H9 (cell line): ENCODE data around the gene PYGO2. TPM values are rescaled to one million over a fixed set of nuclear protein-coding genes. Genes with fewer than 3 reads are reported as not detected.

Experiments used
- DNase-seq: peaks from one replicate; pipeline ENCODE4 v3.0.0-alpha.2; 2017
- H2AFZ ChIP-seq: one replicate; pipeline ENCODE4 v1.6.1; 2013; ENCODE audit warnings: mild to moderate bottlenecking, low read length, control low read depth, moderate library complexity
- H2AK5ac ChIP-seq: 2 replicates; pipeline ENCODE4 v1.6.1; 2013; ENCODE audit warnings: low read length, control low read depth, mixed read lengths; ENCODE audit not compliant: insufficient read length
- H2BK120ac ChIP-seq: one replicate; pipeline ENCODE4 v1.6.1; 2013; ENCODE audit warnings: low read depth, mild to moderate bottlenecking, low read length, control low read depth, inconsistent platforms; ENCODE audit not compliant: poor library complexity, severe bottlenecking
- H2BK12ac ChIP-seq: 2 replicates; pipeline ENCODE4 v1.6.1; 2013; ENCODE audit warnings: low read length, control low read depth, mixed read lengths, low read depth; ENCODE audit not compliant: insufficient read length
- H2BK15ac ChIP-seq: 2 replicates; pipeline ENCODE4 v1.6.1; 2013; ENCODE audit warnings: low read depth, low read length, control low read depth
- H2BK20ac ChIP-seq: one replicate; pipeline ENCODE4 v1.6.1; 2013; ENCODE audit warnings: low read depth, mild to moderate bottlenecking, low read length, control low read depth, inconsistent platforms; ENCODE audit not compliant: poor library complexity, severe bottlenecking
- H2BK5ac ChIP-seq: 2 replicates; pipeline ENCODE4 v1.6.1; 2013; ENCODE audit warnings: low read length, control low read depth, mixed read lengths; ENCODE audit not compliant: insufficient read length
- H3K14ac ChIP-seq: 2 replicates; pipeline ENCODE4 v1.6.1; 2013; ENCODE audit warnings: low read length, control low read depth; ENCODE audit not compliant: insufficient read depth
- H3K18ac ChIP-seq: 2 replicates; pipeline ENCODE4 v1.6.1; 2013; ENCODE audit warnings: low read depth, mild to moderate bottlenecking, mixed read lengths, low read length, control low read depth; ENCODE audit not compliant: insufficient read length
- H3K23ac ChIP-seq: 2 replicates; pipeline ENCODE4 v1.6.1; 2013; ENCODE audit warnings: low read length, control low read depth, mixed read lengths, low read depth; ENCODE audit not compliant: insufficient read length
- H3K23me2 ChIP-seq: 2 replicates; pipeline ENCODE4 v1.6.1; 2013; ENCODE audit warnings: low read depth, mild to moderate bottlenecking, mixed read lengths, low read length, control low read depth; ENCODE audit not compliant: insufficient read length, poor library complexity, severe bottlenecking
- H3K27ac ChIP-seq: 2 replicates; pipeline ENCODE4 v1.5.1; 2013; ENCODE audit warnings: low read length, control low read depth, mixed read lengths, low read depth; ENCODE audit not compliant: insufficient read length
- H3K27me3 ChIP-seq: 2 replicates; pipeline ENCODE4 v1.6.1; 2013; ENCODE audit warnings: low read length, control low read depth, inconsistent platforms; ENCODE audit not compliant: insufficient read depth
- H3K4ac ChIP-seq: 2 replicates; pipeline ENCODE4 v1.6.1; 2013; ENCODE audit warnings: low read depth, mild to moderate bottlenecking, control low read depth, inconsistent platforms, low read length, moderate library complexity
- H3K4me1 ChIP-seq: 2 replicates; pipeline ENCODE4 v1.6.1; 2013; ENCODE audit warnings: low read length, control low read depth, inconsistent platforms; ENCODE audit not compliant: insufficient read depth
- H3K4me2 ChIP-seq: 2 replicates; pipeline ENCODE4 v1.6.1; 2013; ENCODE audit warnings: low read length, control low read depth, mixed read lengths; ENCODE audit not compliant: insufficient read length, insufficient read depth
- H3K56ac ChIP-seq: 2 replicates; pipeline ENCODE4 v1.6.1; 2013; ENCODE audit warnings: low read depth, mild to moderate bottlenecking, mixed read lengths, low read length, control low read depth; ENCODE audit not compliant: insufficient read length
- H3K79me1 ChIP-seq: 2 replicates; pipeline ENCODE4 v1.6.1; 2013; ENCODE audit warnings: low read depth, mild to moderate bottlenecking, moderate library complexity, low read length, control low read depth, inconsistent platforms; ENCODE audit not compliant: insufficient read depth, poor library complexity, severe bottlenecking
- H3K79me2 ChIP-seq: 2 replicates; pipeline ENCODE4 v1.6.1; 2013; ENCODE audit warnings: low read length, control low read depth, inconsistent platforms; ENCODE audit not compliant: insufficient read depth
- H3K9ac ChIP-seq: 2 replicates; pipeline ENCODE4 v1.6.1; 2013; ENCODE audit warnings: low read length, control low read depth, mixed read lengths; ENCODE audit not compliant: insufficient read length; ENCODE audit errors: extremely low read depth
- H3K9me3 ChIP-seq: one replicate; pipeline ENCODE4 v1.6.1; 2013; ENCODE audit warnings: low read depth, low read length, inconsistent platforms; ENCODE audit not compliant: control insufficient read depth
- H3T11ph ChIP-seq: one replicate; pipeline ENCODE4 v1.6.1; 2013; ENCODE audit warnings: mild to moderate bottlenecking, low read length, control low read depth, inconsistent platforms
- H4K20me1 ChIP-seq: one replicate; pipeline ENCODE4 v1.6.1; 2013; ENCODE audit not compliant: control insufficient read depth, insufficient read length, insufficient read depth
- H4K5ac ChIP-seq: 2 replicates; pipeline ENCODE4 v1.6.1; 2013; ENCODE audit warnings: low read depth, mild to moderate bottlenecking, mixed read lengths, low read length, control low read depth; ENCODE audit not compliant: insufficient read length
- H4K8ac ChIP-seq: replicated peaks from 2 replicates; pipeline ENCODE4 v1.6.1; 2013; ENCODE audit warnings: low read length, control low read depth, mixed read lengths, low read depth; ENCODE audit not compliant: insufficient read length
- H4K91ac ChIP-seq: 2 replicates; pipeline ENCODE4 v1.6.1; 2013; ENCODE audit warnings: low read depth, mild to moderate bottlenecking, moderate library complexity, mixed read lengths, low read length, control low read depth; ENCODE audit not compliant: insufficient read length
- H3K27ac Mint-ChIP-seq, 3 experiments: 2 replicates in 2 of 3; 3 replicates in 1 of 3; pipeline ENCODE4 v1.8.0; 2020 to 2021; ENCODE audit warnings: mixed read lengths in 3 of 3, mild to moderate bottlenecking in 1 of 3, moderate library complexity in 1 of 3
- H3K27me3 Mint-ChIP-seq: 2 replicates; pipeline ENCODE4 v1.8.0; 2021; ENCODE audit warnings: low read depth, mild to moderate bottlenecking, moderate library complexity, mixed read lengths
- H3K36me3 Mint-ChIP-seq, 3 experiments: 2 replicates in 2 of 3; 3 replicates in 1 of 3; pipeline ENCODE4 v1.8.0; 2020 to 2021; ENCODE audit warnings: low read depth in 3 of 3, mixed read lengths in 3 of 3; ENCODE audit not compliant: insufficient read depth in 1 of 3
- H3K4me1 Mint-ChIP-seq, 2 experiments: 2 replicates each; pipeline ENCODE4 v1.8.0; 2020; ENCODE audit warnings: mixed read lengths in 2 of 2
- H3K4me3 Mint-ChIP-seq, 2 experiments: 2 replicates in 1 of 2; 3 replicates in 1 of 2; pipeline ENCODE4 v1.8.0; 2020 to 2021; ENCODE audit warnings: mild to moderate bottlenecking in 2 of 2, mixed read lengths in 2 of 2, moderate library complexity in 1 of 2
- H3K9me3 Mint-ChIP-seq, 2 experiments: 2 replicates in 1 of 2; 3 replicates in 1 of 2; pipeline ENCODE4 v1.8.0; 2020; ENCODE audit warnings: mild to moderate bottlenecking in 2 of 2, mixed read lengths in 2 of 2, moderate library complexity in 1 of 2
- WGBS: extraction: QIAGEN DNeasy Blood & Tissue Kit; methylation state at CpG from one replicate; pipeline ENCODE4 v1.1.7; 2013; ENCODE audit warnings: missing lambda C conversion rate, low lambda C conversion rate, mixed read lengths; ENCODE audit not compliant: insufficient read length; ENCODE audit errors: extremely low coverage; 5-methylcytosine and 5-hydroxymethylcytosine counted together
- total RNA-seq: library from RNA; stranded (reverse); gene quantifications from 2 replicates; pipeline ENCODE4 v1.2.1, GENCODE V29; 2021
- TF ChIP-seq, protein P1 (sequence below): fragments of 200-600 bp; sonication (generic); conservative IDR thresholded peaks from 3 replicates; pipeline ENCODE4 v1.8.0; 2021; ENCODE audit warnings: antibody characterized with exemption, mild to moderate bottlenecking

The PYGO2 gene
- total RNA-seq, 1 experiment from 2014 or later: 38.7 TPM

DNA sequence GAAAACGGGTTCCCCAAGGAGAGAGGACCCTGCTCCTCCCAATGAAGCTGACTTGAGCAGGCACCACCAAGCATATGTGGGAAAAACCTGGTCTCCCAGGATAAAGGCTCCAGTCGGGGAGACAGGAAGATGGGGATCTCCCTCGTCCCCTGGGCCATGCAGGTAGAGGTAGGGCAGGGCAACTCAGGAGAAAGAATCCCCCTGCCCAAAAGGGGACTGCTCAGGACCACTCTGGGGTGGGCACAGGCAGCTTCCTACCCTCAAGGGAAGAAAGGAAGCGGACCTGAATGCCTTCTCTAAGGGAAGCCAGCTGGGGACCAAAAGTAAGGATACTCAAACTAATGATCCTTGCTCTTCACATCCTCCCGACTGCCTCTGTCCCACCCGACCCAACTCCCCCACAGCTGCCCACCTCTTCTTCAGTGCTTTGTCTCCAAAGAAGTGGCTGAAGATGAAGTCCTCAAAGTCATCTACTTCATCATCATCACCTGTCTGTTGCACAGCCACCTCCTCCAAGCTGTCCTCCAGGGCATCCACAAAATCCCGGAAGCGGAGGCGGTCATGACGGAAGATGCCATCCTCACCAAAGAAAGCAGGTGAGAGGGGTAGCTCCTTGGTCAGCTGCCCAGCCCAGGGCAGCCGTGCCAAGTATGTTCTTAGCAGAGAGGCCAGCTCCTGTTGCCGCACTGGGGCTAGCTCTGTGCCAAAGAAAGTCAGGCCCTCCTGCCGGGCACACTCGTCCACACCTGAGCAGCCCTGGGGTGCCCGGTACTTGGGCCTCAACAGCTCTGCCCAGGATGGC, 16.2 kb downstream of the PYGO2 start:
- no peak overlapping the region for H3K4me3 Mint-ChIP-seq
- Histone ChIP-seq H3K79me1 (no peaks in the 10 kb centered on the region), H3K27me3 (no peaks in the 10 kb centered on the region), H2BK20ac (no peak overlapping the region), H4K91ac (no peak overlapping the region), H3K9me3 (no peaks in the 10 kb centered on the region), H3K14ac (no peak overlapping the region), H4K5ac (no peak overlapping the region), H4K20me1 (no peaks in the 10 kb centered on the region), H3K23ac (no peak overlapping the region), H4K8ac (no peak overlapping the region), H2BK12ac (no peak overlapping the region), H2BK120ac (no peak overlapping the region), H2AFZ (no peak overlapping the region), H3K4me1 (peaks cover 3% of the 10 kb centered on the region; the same call in 1 of the 2 replicates), H2BK15ac (no peak overlapping the region), H3T11ph (no peak overlapping the region), H3K18ac (no peak overlapping the region), H3K4me2 (no peak overlapping the region), H3K56ac (no peak overlapping the region), H2AK5ac (no peak overlapping the region), H3K9ac (no peak overlapping the region), H3K4ac (no peak overlapping the region), H2BK5ac (no peak overlapping the region), H3K27ac (no peak overlapping the region), H3K79me2 (no peaks in the 10 kb centered on the region), H3K23me2 (no peaks in the 10 kb centered on the region)
- TF ChIP-seq, protein P1, sequence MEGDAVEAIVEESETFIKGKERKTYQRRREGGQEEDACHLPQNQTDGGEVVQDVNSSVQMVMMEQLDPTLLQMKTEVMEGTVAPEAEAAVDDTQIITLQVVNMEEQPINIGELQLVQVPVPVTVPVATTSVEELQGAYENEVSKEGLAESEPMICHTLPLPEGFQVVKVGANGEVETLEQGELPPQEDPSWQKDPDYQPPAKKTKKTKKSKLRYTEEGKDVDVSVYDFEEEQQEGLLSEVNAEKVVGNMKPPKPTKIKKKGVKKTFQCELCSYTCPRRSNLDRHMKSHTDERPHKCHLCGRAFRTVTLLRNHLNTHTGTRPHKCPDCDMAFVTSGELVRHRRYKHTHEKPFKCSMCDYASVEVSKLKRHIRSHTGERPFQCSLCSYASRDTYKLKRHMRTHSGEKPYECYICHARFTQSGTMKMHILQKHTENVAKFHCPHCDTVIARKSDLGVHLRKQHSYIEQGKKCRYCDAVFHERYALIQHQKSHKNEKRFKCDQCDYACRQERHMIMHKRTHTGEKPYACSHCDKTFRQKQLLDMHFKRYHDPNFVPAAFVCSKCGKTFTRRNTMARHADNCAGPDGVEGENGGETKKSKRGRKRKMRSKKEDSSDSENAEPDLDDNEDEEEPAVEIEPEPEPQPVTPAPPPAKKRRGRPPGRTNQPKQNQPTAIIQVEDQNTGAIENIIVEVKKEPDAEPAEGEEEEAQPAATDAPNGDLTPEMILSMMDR: no peak
- peak overlapping the region in 1 of 3 experiments; percentile 35; a peak in 1 of 7 replicates for H3K27ac Mint-ChIP-seq
- peaks cover 18% of the 10 kb centered on the region in 2 experiments for H3K4me1 Mint-ChIP-seq
- no peaks in the 10 kb centered on the region for H3K27me3 Mint-ChIP-seq
- H3K36me3 Mint-ChIP-seq: peaks cover 0 to 10% (median 5%) of the 10 kb centered on the region in 3 experiments; a peak in 5 of 7 replicates
- no CpG with 5 or more reads among the region's 15 CpGs for WGBS
- H3K9me3 Mint-ChIP-seq: no peaks in the 10 kb centered on the region
- DNase-seq: no peak
